Measurements from ENCODE around the gene MAPK1. TPM values are rescaled to one million over a fixed set of nuclear protein-coding genes. Genes with fewer than 3 reads are reported as not detected.

Gene MAPK1
- total RNA-seq, 1 experiment from 2014 or later, result 90.3 TPM

DNA sequence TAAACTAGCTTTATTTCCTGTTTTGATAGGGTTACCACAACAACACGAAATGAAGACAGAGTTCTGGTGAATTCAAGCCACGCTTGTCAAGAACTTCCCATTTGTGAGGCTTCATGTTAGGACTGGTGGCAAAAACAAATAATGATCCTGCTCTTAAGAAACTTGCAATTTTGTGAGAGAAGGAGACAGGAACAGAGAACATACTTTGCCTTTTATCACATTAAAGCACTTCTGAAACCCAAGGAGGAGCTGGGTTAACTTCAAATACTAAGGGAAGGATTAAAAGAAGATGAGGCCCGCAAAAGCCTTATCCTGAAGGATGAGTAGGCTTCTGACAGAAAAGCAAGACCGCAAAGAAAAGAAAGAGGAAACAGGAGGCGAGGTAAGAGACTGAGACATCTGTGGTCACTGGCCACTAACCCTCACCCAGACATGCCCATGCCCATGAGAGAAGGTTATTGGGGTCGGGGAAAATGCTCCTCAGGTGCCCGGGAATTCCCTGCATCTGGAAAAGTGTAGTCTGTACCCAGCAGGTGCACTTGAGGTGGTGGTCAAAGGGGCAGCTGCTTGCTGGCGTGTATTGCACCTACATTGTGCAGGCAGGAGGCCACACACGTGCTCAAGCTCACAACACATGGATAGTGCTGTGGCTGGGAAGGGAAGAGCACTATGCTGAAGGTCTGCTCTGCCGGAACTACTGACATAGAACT lies 50.5 kb downstream of the MAPK1 start:
- peaks cover 5 to 19% (median 5%) of the 10 kb centered on the region in 3 experiments; a peak in 6 of 7 replicates for H3K36me3 Mint-ChIP-seq (ENCODE audit: insufficient read depth in 1 of 3, low read depth in 3 of 3)
- Histone ChIP-seq H3K18ac (ENCODE audit: insufficient read length, low read depth, low read length) (no peak overlapping the region), H3K79me2 (ENCODE audit: insufficient read depth, low read length) (peaks cover 6% of the 10 kb centered on the region; the same call in 1 of the 2 replicates), H2BK20ac (ENCODE audit: low read depth, low read length, poor library complexity, severe bottlenecking) (no peak overlapping the region), H2BK12ac (ENCODE audit: insufficient read length, low read depth, low read length) (no peak overlapping the region), H4K91ac (ENCODE audit: insufficient read length, low read depth, low read length) (no peak overlapping the region), H4K8ac (replicated peaks; ENCODE audit: insufficient read length, low read depth, low read length) (no peak overlapping the region), H3K4me2 (ENCODE audit: insufficient read depth, insufficient read length, low read length) (no peak overlapping the region), H4K5ac (ENCODE audit: insufficient read length, low read depth, low read length) (no peak overlapping the region), H3K9me3 (ENCODE audit: control insufficient read depth, low read depth, low read length) (no peaks in the 10 kb centered on the region), H2BK5ac (ENCODE audit: insufficient read length, low read length) (no peak overlapping the region), H2AK5ac (ENCODE audit: insufficient read length, low read length) (no peak overlapping the region), H3K4ac (ENCODE audit: low read depth, low read length) (no peak overlapping the region), H3T11ph (ENCODE audit: low read length) (no peak overlapping the region), H3K14ac (ENCODE audit: insufficient read depth, low read length) (no peak overlapping the region), H3K4me1 (ENCODE audit: insufficient read depth, low read length) (peaks cover 4% of the 10 kb centered on the region; the same call in 1 of the 2 replicates), H2BK120ac (ENCODE audit: low read depth, low read length, poor library complexity, severe bottlenecking) (no peak overlapping the region), H3K79me1 (ENCODE audit: insufficient read depth, low read depth, low read length, poor library complexity, severe bottlenecking) (peaks cover under 1% of the 10 kb centered on the region), H4K20me1 (ENCODE audit: control insufficient read depth, insufficient read depth, insufficient read length) (no peaks in the 10 kb centered on the region), H3K23ac (ENCODE audit: insufficient read length, low read depth, low read length) (no peak overlapping the region), H3K56ac (ENCODE audit: insufficient read length, low read depth, low read length) (no peak overlapping the region), H2BK15ac (ENCODE audit: low read depth, low read length) (no peak overlapping the region), H3K9ac (ENCODE audit: extremely low read depth, insufficient read length, low read length) (no peak overlapping the region), H3K27ac (ENCODE audit: insufficient read length, low read depth, low read length) (no peak overlapping the region), H3K23me2 (ENCODE audit: insufficient read length, low read depth, low read length, poor library complexity, severe bottlenecking) (no peaks in the 10 kb centered on the region), H2AFZ (ENCODE audit: low read length) (no peak overlapping the region), H3K27me3 (ENCODE audit: insufficient read depth, low read length) (no peaks in the 10 kb centered on the region)
- peak overlapping the region; percentile 70 to 78 (median 75); a peak in 5 of 7 replicates for H3K27ac Mint-ChIP-seq
- H3K4me3 Mint-ChIP-seq, result no peak overlapping the region
- no peak for DNase-seq
- WGBS (ENCODE audit: extremely low coverage, insufficient read length, low lambda C conversion rate), result no CpG with 5 or more reads among the region's 10 CpGs
- peaks cover 3 to 4% of the 10 kb centered on the region in 2 experiments; a peak in 2 of 5 replicates for H3K9me3 Mint-ChIP-seq
- peaks cover 27 to 35% of the 10 kb centered on the region in 2 experiments for H3K4me1 Mint-ChIP-seq
- TF ChIP-seq, protein P1, sequence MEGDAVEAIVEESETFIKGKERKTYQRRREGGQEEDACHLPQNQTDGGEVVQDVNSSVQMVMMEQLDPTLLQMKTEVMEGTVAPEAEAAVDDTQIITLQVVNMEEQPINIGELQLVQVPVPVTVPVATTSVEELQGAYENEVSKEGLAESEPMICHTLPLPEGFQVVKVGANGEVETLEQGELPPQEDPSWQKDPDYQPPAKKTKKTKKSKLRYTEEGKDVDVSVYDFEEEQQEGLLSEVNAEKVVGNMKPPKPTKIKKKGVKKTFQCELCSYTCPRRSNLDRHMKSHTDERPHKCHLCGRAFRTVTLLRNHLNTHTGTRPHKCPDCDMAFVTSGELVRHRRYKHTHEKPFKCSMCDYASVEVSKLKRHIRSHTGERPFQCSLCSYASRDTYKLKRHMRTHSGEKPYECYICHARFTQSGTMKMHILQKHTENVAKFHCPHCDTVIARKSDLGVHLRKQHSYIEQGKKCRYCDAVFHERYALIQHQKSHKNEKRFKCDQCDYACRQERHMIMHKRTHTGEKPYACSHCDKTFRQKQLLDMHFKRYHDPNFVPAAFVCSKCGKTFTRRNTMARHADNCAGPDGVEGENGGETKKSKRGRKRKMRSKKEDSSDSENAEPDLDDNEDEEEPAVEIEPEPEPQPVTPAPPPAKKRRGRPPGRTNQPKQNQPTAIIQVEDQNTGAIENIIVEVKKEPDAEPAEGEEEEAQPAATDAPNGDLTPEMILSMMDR (conservative IDR thresholded peaks at IDR 0.05), result no peak
- H3K27me3 Mint-ChIP-seq (ENCODE audit: low read depth), result no peaks in the 10 kb centered on the region

Data from H9 (cell line).